GM18870 (cell line): ENCODE results near the gene HACE1.
"Not testable (repeated sequence)": the region's sequence is repeated elsewhere in the genome, so short reads cannot be mapped to it uniquely, and the experiment has no call there.

Experiments used
- ATAC-seq: cut with Tn5 transposase; IDR thresholded peaks from one replicate; pipeline ENCODE4 v1.9.1; 2021; ENCODE audit warnings: moderate library complexity; ENCODE audit not compliant: unreplicated experiment

HACE1 gene

DNA sequence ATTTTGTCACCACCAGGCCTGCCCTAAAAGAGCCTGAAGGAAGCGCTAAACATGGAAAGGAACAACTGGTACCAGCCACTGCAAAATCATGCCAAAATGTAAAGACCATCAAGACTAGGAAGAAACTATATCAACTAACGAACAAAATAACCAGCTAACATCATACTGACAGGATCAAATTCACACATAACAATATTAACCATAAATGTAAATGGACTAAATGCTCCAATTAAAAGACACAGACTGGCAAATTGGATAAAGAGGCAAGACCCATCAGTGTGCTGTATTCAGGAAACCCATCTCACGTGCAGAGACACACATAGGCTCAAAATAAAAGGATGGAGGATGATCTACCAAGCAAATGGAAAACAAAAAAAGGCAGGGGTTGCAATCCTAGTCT is 120.6 kb downstream of the HACE1 start:
- not testable (repeated sequence) for ATAC-seq

DNA sequence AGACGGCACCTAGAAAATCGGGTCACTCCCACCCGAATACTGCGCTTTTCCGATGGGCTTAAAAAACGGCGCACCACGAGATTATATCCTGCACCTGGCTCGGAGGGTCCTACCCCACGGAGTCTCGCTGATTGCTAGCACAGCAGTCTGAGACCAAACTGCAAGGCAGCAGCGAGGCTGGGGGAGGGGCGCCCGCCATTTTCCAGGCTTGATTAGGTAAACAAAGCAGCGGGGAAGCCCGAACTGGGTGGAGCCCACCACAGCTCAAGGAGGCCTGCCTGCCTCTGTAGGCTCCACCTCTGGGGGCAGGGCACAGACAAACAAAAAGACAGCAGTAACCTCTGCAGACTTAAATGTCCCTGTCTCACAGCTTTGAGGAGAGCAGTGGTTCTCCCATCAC is 122.2 kb downstream of the HACE1 start:
- ATAC-seq, result not testable (repeated sequence)

DNA sequence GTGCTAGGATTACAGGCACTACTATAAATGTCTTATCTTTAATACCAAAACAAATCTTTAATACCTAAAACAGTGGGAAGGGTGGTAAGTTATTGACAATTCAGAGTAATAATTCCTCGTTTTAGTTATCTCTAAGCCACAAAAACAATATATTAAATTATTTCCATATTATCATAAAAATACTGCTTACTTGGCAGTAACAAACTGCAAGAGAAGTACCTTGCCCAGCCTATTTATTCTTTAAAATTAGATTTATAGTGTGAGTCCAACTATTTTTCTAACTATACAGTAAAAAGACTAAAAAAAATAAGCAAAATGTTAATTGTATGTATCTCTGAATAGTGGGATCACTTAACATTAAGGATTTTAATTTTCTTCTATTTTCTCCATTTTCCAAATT is 123.2 kb downstream of the HACE1 start:
- ATAC-seq, result no peak

DNA sequence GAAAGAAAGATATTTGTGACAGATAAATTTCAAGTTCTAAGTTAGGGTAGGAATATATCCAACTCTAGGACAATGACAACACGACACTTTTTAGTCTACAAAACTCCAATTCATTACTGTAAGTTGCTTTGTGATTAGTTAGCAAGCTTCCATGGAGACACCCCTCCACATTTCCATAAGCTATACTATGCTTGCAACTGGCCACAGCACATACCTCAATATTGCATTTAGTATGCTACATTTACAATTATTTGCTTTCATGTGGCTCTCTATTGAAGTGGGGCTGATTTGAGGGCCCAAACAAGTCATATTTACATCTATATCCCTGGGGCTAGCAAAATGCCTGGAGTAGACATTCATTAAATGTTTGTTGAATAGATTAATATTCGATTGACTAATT is 129.3 kb downstream of the HACE1 start:
- ATAC-seq, result no peak

DNA sequence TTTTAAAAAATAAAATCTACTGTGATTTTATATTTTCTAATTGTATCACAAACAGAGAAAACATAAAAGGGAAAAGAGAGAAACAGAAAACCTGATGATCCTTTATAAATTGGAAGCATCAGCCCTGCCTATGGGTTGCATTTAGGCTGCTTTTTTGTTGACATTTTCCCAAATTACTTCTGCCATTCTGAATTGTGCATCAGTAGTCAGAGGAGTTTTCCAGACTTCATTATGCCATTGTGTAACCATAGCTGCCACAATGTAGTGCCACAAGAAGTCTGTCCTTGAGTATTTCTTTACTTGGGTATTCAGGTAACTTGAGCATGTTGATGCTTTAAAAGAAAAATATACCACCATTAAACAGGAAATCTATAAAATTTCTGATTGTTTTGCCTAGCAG is 130.3 kb downstream of the HACE1 start:
- ATAC-seq, result no peak

DNA sequence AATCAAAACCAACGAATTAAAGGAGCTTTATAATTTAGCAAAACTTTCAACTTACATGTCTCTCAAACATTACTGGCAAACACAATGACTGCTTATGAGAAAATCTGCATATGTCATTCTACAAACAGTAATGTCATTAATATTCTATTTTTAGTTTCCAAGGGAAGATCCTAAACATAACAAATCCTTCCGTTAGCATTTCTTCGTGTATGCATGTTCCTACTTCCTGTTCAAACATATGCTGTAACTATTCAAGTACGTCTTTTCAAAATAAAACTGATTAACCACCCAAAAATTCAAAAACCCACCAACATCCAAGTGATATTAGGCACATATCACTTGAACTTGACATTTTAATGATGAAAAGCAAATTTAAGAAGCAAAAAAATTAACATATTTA is 131.3 kb downstream of the HACE1 start:
- ATAC-seq, result no peak

DNA sequence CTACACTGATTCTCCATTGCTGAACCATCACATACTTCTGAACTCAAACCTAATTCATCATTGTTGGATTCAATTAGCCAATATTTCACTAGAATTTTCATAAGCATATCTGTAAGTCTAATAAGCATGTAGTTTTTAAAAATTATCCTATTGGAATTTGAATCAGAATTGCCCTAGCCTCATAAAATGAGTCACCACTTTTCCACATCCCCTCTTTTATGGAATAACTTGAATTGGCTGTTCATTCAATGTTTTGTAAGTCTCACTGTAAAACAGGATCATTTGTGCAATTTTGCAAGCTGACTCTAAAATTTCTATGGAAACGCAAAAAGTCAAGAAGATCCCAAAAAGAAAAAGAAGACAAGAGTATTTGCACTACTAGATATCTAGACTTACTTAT is 141.0 kb downstream of the HACE1 start:
- ATAC-seq, result no peak

DNA sequence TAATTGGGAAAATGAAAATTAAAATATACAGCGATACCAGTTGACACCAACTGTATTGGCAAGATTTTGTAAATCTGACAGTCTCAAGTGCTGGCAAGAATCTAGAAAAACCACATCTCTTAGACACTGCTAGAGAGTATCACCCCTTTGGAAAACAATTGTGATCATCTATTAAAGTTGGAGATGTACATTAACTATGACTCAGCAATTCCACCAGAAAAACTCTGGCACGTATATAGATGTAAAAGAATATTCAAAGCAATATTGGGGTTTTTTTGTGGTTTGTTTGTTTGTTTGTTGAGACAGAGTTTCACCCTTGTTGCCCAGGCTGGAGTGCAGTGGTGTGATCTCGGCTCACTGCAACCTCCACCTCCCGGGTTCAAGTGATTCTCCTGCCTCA is 142.9 kb downstream of the HACE1 start:
- ATAC-seq, result no peak

DNA sequence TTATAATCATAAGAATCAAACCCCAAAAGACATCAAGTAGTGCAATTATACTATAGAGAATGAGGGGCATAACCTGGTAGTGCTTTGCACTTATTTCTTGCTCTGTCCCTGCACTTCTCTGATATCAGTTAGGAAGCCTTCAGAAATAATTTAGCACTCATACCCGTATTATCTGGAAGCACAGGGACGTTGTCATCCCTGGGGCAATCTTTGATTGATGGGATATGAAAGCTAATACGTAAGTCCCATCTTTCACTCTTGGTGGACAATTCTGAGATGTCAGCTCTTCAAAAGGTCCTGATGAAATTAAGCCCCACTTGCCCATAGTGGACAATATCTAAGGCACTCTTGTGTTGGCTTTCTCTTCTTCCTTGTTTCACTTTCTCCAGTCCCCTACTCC is 144.9 kb downstream of the HACE1 start:
- no peak for ATAC-seq

DNA sequence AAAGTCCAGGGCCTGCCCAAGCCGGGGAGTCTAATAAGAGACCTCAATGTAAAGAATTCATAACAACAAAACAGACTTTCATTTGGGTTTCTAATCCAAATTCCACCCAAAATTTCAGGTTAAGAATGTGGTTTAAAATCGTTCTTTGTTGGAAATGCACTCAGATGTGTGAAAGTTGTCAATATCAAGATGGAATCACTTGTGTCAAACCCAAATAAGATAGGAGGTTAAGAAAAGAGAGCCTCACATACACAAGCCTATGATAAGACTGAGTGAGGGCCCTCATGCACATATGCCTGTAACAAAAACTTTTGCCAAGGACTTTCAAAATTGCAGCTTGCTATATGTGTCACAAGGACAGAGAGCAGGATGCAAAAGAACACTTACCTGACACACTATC is 145.7 kb downstream of the HACE1 start:
- no peak for ATAC-seq

DNA sequence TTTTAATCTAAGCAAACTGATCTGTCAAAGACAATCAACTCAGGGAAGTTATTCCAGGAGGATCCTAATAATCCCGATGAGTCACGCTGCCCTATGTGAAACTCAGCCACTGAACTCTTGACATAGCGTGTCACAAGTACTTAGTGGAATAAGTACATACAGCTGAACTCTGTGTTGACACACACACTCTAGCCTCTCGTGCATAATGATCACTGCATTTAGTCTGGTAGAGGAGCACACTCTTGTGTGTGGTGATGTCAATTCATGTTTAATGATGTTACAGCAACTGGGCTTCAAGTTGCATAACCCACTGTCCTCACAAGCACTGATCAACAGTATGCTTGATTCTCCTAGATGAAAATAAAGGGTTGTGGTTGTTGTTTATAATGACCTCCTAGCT is 148.3 kb downstream of the HACE1 start:
- ATAC-seq, result no peak

DNA sequence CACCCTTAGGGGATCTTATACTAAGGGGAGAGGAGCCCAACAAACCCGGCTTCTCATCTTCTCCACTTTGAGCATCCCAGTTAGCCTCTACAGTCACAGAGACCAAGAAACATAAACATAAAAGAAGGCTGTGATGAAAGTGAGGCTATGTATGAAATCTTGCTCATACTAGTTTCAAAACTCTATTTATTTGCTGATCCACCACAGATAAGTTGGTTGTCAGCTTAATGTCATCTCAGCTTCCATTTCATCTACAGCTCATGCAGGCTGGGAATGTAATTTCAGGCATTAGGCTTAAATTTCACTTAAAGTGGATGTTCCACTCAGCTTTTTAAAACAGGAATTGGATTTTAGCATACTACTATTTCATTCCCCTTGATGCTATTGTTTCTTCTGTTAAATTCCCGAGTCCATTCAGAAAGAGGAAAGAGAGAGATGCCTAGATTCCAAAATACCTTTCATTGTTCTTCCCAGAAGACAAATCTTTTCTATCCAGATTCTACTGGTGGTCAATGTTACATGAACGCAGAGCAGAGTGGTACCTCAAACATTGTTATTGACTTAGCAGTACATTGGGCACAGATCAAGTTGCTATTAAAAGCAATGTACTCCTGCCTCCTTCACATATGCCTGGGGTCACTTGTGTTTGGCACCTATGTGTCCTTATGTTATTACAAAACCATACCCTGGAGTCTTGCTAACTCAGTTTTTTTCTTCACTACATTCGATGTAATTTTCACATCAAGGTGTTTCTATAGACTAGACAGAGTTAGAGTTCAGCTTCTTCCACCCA is 149.0 kb downstream of the HACE1 start:
- ATAC-seq, result no peak

DNA sequence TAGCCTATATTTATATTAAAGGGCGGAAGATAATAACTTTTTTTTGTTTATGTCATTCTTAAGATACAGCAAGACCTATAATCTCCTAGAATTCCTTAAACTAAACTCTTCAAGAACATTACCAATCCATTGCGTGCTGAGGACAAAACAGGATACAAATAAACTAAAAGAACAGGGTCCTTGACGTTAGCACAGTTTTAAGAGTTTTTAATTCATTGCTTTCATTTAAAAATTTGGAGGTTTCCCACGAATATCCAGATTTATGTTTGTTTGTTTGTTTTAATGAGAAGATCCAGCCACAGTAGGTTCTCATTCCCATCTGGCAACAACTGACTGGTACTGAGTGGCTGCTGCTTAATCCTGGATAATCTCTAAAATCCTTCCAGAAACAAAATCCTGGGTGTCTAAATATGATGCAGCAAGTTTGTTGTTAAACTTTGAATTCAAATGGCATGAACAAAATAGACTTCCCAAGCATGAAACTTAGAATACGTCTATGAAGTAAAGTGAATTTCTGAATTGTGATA is 153.7 kb downstream of the HACE1 start:
- no peak for ATAC-seq

DNA sequence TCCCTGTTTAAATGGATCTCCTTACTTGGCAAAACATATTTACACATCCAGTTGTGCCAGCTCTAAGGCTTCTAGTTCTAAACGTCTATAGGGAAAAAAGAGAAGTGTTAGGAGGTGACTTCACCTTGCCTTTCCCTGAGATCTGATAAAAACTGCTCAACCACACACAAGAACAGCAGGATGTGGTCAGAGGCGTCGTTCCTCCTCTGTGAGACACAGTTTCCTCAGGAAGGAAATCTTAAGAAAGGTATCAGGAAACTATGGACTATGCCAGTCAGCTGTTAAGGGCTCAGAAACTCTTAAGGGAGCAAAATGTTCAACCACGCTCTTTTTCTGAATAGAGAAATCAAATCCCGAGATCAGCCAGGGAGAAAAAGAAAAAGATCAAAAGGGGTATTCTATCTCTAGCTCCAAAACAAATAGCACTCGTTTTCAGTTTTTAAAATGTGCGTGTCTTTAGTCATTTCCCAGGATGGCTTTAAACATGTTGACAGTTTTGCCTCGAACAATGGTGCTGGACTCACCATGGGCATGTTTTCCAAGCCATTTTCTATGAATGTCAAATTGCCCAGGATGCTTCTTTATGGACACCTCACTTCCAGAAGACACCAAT is 154.5 kb downstream of the HACE1 start:
- peak; percentile 47 for ATAC-seq

DNA sequence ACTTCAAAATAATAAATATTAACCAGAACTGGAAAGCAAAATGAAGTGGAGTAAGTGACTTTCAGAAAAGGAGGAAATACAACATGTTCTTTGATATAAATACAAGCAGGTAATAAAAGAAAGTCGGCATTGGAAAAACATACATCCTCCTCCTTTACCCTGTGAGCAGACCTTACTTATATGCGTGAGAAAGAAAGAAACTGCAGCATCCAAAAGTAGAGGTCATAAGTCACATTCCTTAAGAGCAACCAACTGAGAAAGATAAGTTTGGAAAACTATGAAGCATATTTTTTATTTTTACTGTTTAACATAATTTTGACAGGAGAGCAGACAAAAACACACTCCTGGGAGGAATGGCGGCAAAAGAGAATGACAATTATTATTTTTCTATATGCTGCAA is 155.5 kb downstream of the HACE1 start:
- no peak for ATAC-seq

DNA sequence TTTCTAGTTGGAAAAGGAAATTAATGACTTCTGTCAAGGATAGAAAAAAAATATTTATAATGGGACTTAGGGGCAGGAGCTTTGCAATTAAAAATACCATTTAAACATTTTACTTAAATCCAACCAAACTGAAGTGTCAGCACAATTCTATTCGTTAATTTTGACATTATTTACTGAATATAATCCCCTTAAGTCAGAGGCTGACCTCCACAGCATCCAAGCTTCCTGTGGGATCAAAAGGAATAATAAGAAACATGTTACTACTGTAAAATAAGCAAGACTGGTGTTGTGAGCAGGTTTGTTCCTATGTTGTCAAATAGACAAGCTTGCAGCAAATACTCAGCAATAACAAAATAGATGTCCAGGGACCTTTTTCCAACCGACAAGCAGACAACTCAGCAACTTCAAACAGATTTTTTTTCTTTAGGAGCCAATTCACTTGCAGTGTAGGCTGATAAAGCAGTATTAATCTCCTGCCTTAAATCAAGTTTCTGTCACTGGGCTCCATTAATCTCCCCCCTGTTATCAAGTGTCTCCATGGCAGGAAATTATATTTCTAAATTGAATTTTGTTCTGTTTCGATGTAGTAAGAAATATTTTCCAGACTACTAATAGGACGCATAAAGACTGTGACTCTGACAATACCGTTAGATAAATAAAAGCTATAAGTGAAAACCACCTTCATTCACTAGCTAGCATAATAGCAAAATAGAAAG is 157.4 kb downstream of the HACE1 start:
- ATAC-seq, result no peak

DNA sequence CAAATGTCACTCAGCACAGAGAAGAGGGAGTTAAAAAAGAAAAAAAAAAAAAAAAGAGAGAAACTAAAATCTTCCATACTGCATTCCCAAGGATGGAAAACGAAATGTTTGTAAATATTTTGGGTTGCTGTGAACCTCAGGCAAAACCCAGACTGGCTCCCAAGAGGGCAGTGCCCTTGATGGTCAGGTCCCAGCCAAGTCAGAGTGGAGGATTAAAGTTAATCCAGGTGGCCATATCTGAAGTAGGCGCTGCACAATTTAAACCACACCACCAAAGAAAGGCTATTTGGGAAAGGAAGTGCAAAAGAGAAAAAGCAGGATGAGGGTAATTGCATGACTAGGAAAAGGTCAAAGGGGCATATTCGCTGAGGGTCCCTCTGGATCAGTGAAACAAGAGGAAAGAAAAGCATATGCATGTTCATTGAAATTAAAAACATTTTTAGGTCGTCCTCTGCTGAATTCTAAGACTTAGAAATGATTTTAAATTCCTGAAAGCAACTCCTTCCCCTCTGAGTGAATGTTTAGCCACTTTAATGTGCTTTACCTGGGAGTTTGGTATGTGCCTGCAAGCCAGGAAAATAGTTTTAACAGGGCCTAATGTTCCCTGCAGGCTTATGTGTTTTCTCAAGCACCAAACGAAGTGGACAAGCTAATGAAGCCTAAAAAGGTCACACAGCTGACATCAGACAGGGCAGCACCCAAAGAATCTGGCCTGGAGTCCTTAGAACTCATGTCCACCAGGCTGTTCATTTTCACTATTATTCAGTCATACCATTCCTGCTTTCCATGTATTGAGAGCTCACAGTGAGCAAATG is 159.1 kb downstream of the HACE1 start:
- no peak for ATAC-seq

DNA sequence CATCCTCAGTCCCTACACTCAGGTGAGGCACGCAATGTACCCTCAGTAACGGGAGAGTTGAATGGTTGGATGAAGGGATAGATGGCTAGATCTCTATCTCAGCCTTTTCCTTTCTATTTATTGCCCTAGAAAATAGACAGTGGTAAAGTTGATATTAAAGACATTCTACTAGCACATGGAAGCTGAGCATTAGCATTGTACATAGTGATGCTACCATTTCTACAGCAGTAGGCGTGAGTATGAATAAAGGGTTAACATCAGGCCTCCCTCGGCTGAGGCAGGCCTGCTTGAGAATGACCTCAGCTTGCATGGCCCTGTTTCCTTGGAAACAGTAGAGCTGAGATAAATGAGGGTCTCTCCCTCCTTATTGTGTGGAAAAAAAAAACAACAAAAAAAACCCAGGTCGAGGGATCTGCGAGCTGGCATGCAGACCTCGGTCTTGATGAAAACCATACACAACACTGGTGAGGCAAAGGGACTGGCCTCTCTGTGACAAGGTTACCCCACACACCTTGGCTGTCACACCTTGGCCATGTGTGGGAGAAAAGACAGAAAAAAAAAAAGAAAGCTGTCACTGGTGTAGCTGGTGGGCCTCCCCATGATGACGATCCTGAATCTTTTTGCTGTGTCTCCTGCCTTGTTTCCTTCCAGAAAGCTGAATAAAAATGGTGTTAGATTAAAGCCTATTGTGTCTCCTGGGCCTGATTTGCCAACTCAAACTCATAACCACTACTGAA is 160.0 kb downstream of the HACE1 start:
- ATAC-seq, result no peak

DNA sequence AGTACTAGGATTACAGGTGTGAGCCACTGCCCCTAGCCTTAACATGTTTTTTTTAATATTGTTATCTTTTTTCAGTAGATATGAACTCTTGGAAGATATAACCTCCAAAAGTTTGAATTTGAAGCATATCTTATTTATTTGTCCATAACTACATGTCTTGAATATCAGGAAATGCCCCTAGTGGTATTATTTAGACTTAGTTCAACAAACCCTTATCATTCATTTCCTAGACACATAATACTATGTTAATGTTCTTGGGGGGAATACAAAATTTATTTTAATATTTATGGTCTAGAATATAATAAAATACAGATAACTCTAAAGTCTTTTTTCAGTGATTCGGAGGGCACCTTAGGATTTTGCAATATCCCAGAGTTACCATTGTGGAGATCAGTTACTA is 160.7 kb downstream of the HACE1 start:
- ATAC-seq, result no peak

DNA sequence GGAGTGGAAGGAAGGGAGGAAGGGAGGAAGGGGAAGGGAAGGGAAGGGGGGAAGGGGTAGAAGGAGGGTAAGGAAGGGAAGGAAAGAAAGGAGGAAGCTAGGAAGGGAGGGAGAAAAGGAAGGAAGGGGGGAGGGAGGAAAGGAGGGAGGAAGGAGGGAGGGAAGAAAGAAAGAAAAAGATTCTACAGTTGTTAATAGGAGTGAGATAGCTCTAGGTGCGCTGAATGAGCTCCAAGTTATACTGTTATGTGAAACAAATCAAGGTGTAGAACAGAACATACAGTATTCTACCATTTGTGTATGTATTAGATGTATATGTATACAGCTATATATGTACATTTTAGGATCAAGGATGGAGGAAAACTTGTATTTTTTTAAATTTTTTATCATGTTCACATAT is 167.7 kb downstream of the HACE1 start:
- no peak for ATAC-seq
